DMS 273 (cell line): ENCODE data around the gene MTFP1.
A peak's percentile ranks its signal among the peaks of the same experiment; 100 is the strongest.
"Not testable (repeated sequence)": the region's sequence is repeated elsewhere in the genome, so short reads cannot be mapped to it uniquely, and the experiment has no call there.

Experiments used
- DNase-seq: peaks from one replicate; lab custom pipeline; 2025; ENCODE audit not compliant: unreplicated experiment; lab: John Stamatoyannopoulos, UW

MTFP1 gene

GRCh38 chr22:30402028-30402765, 23.4 kb upstream of the MTFP1 start:
- no peak for DNase-seq

- DNase-seq: not testable (repeated sequence)
These were observed 22.8 kb upstream of the MTFP1 start for GRCh38 chr22:30402766-30403104.

GRCh38 chr22:30404307-30404706, 21.3 kb upstream of the MTFP1 start:
- DNase-seq: no peak

GRCh38 chr22:30405731-30406130, 19.8 kb upstream of the MTFP1 start:
- DNase-seq: no peak

GRCh38 chr22:30406400-30406799, 19.2 kb upstream of the MTFP1 start:
- DNase-seq: no peak

- no peak for DNase-seq
These were observed 17.0 kb upstream of the MTFP1 start for GRCh38 chr22:30408388-30409102.

GRCh38 chr22:30411780-30412179, 13.8 kb upstream of the MTFP1 start:
- DNase-seq: no peak

- no peak for DNase-seq
These were observed 12.6 kb upstream of the MTFP1 start for GRCh38 chr22:30413001-30413400.

GRCh38 chr22:30413745-30414524, 11.6 kb upstream of the MTFP1 start:
- DNase-seq: no peak

GRCh38 chr22:30414525-30415047, 11.0 kb upstream of the MTFP1 start:
- DNase-seq: no peak

GRCh38 chr22:30416403-30416802, 9.2 kb upstream of the MTFP1 start:
- no peak for DNase-seq

GRCh38 chr22:30416837-30417236, 8.7 kb upstream of the MTFP1 start:
- no peak for DNase-seq

GRCh38 chr22:30420347-30421125, 5.0 kb upstream of the MTFP1 start:
- DNase-seq: no peak

- DNase-seq: no peak
These were observed 3.7 kb upstream of the MTFP1 start for GRCh38 chr22:30421695-30422480.

GRCh38 chr22:30422481-30423300, 2.9 kb upstream of the MTFP1 start:
- peak; percentile 64 for DNase-seq

- no peak for DNase-seq
These were observed 2.1 kb upstream of the MTFP1 start for GRCh38 chr22:30423301-30423958.

GRCh38 chr22:30423959-30424533, 1.5 kb upstream of the MTFP1 start:
- DNase-seq: peak; percentile 99

- peak; percentile 58 for DNase-seq
These were observed 838 bp upstream of the MTFP1 start for GRCh38 chr22:30424534-30425326.
